Keratinocyte (primary cell): Measurements from ENCODE around the gene INHBC.
"Not testable (repeated sequence)": the region's sequence is repeated elsewhere in the genome, so short reads cannot be mapped to it uniquely, and the experiment has no call there.

Experiments
- EZH2 ChIP-seq: IDR thresholded peaks from one replicate; pipeline ENCODE4 v1.6.1; 2012; ENCODE audit warnings: inconsistent platforms, mild to moderate bottlenecking, low read length, moderate library complexity
- TF ChIP-seq, protein P1 (sequence below), 3 experiments: IDR thresholded peaks in 1 of 3; conservative IDR thresholded peaks in 1 of 3; optimal IDR thresholded peaks in 1 of 3; 2 replicates in 2 of 3; 3 replicates in 1 of 3; pipeline versions ENCODE3 to v1.5.1; 2011; ENCODE audit warnings: low read length in 3 of 3, mild to moderate bottlenecking in 3 of 3, moderate library complexity in 2 of 3, control low read depth in 1 of 3, inconsistent platforms in 1 of 3; ENCODE audit not compliant: insufficient read depth in 2 of 3; ENCODE audit errors: extremely low read depth in 1 of 3

DNA sequence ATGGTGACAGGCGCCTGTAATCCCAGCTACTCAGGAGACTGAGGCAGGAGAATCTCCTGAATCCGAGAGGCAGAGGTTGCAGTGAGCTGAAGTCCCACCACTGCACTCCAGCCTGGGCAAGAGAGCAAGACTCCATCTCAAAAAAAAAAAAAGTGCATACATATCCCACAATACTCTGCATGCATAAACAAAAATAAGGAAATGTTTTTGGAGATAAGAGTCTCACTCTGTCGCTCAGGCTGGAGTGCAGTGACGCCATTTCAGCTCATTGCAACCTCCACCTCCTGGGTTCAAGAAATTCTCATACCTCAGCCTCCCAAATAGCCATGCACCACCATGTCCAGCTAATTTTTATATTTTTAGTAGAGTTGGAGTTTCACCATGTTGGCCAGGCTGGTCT, 32.4 kb upstream of the INHBC start:
- TF ChIP-seq, protein P1, sequence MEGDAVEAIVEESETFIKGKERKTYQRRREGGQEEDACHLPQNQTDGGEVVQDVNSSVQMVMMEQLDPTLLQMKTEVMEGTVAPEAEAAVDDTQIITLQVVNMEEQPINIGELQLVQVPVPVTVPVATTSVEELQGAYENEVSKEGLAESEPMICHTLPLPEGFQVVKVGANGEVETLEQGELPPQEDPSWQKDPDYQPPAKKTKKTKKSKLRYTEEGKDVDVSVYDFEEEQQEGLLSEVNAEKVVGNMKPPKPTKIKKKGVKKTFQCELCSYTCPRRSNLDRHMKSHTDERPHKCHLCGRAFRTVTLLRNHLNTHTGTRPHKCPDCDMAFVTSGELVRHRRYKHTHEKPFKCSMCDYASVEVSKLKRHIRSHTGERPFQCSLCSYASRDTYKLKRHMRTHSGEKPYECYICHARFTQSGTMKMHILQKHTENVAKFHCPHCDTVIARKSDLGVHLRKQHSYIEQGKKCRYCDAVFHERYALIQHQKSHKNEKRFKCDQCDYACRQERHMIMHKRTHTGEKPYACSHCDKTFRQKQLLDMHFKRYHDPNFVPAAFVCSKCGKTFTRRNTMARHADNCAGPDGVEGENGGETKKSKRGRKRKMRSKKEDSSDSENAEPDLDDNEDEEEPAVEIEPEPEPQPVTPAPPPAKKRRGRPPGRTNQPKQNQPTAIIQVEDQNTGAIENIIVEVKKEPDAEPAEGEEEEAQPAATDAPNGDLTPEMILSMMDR (optimal IDR thresholded peaks at IDR 0.05 in 1 of 3, IDR thresholded peaks at IDR 0.05 in 1 of 3, conservative IDR thresholded peaks at IDR 0.05 in 1 of 3; ENCODE audit: extremely low read depth in 1 of 3, insufficient read depth in 2 of 3, low read length in 3 of 3) = not testable (repeated sequence)
- not testable (repeated sequence) for TF ChIP-seq EZH2
